ENCODE measurements around the gene DTNBP1. TPM values are rescaled to one million over a fixed set of nuclear protein-coding genes. Genes with fewer than 3 reads are reported as not detected.

Gene DTNBP1
- total RNA-seq (10 to 100 TPM; 21.8 to 22.6 TPM), polyA plus RNA-seq (ENCODE audit: insufficient read depth, low read depth, low replicate concordance) (25.4 TPM)
- long read RNA-seq, donor 1, transcript DTNBP1-202 (10 exons, 1,403 nt), result major isoform, 7 of 13 reads
- long read RNA-seq, donor 1, partial matches to known transcripts, result 0 of 13 reads
- long read RNA-seq, donor 1, other reads (novel, unspliced or antisense), result 5 of 13 reads
- long read RNA-seq, donor 2, partial matches to known transcripts, result 0 of 3 reads
- long read RNA-seq, donor 2, other reads (novel, unspliced or antisense), result 0 of 3 reads

DNA sequence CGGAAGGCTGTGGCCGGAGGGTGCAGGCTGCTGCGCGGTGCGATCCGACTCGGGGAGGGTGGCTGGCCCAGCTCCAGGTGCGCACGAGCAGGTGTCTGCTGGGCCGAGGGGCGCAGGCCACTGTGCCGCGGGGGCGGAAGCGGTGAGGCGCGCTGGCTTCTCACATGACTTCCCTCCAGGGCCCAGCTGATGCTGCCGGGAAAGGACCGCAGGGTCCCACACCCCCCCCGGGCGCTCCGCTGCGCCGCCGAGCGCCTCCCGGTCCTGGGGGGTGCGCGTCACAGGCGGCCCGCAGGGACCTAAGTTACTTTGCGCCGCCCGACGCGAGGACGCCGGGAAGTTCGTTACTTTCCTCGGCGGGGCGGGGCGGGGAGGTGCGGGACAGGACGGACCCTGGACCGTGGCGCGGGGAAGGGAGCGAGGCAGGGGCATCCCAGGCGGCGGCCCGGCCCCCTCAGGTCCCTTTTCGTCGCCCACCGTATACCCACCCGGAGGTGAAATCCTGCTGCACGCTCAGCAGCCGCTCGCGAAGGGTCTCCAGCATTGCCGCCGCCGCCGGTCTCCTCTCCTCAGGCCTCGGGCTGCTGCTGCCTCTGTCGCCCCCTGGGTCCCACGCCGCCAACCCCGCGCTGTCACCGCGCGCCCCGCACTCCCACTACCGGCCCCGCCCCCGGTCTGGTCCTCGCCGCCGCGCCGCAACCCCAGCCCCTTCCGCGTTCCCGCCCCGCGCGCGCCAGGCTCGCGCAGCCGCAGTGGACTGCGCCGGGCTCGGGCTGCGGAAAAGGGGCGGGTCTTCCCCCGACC lies at the start of gene DTNBP1:
DTNBP1 (minus strand) TSS at position 703 of the 804 bp plus-strand sequence; CDS start at position 544, 159 bp downstream.
- WGBS, 2 donors, result 0 to 1% methylated on average over 7 to 93 of the region's 98 CpGs
- Histone ChIP-seq H3K27ac (peak within 1 kb of the TSS; percentile 23 to 81), H3K9me3 (no peaks in the 10 kb centered on the region), H3K4me3 (peak within 1 kb of the TSS; percentile 80 to 83), H3K4me1 (peaks cover 5% of the 10 kb centered on the region), H3K27me3 (no peaks in the 10 kb centered on the region), H3K36me3 (ENCODE audit: low read depth, missing control alignments) (no peaks in the 10 kb centered on the region)
- no peak for TF ChIP-seq POLR2A (IDR thresholded peaks at IDR 0.05)
- TF ChIP-seq, protein P1, sequence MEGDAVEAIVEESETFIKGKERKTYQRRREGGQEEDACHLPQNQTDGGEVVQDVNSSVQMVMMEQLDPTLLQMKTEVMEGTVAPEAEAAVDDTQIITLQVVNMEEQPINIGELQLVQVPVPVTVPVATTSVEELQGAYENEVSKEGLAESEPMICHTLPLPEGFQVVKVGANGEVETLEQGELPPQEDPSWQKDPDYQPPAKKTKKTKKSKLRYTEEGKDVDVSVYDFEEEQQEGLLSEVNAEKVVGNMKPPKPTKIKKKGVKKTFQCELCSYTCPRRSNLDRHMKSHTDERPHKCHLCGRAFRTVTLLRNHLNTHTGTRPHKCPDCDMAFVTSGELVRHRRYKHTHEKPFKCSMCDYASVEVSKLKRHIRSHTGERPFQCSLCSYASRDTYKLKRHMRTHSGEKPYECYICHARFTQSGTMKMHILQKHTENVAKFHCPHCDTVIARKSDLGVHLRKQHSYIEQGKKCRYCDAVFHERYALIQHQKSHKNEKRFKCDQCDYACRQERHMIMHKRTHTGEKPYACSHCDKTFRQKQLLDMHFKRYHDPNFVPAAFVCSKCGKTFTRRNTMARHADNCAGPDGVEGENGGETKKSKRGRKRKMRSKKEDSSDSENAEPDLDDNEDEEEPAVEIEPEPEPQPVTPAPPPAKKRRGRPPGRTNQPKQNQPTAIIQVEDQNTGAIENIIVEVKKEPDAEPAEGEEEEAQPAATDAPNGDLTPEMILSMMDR (IDR thresholded peaks at IDR 0.05), result no peak
- DNase-seq, result peak; percentile 89
- intact Hi-C loops (cut with DNase I; ENCODE audit: low total_unique reads), result no loop called here

DNA sequence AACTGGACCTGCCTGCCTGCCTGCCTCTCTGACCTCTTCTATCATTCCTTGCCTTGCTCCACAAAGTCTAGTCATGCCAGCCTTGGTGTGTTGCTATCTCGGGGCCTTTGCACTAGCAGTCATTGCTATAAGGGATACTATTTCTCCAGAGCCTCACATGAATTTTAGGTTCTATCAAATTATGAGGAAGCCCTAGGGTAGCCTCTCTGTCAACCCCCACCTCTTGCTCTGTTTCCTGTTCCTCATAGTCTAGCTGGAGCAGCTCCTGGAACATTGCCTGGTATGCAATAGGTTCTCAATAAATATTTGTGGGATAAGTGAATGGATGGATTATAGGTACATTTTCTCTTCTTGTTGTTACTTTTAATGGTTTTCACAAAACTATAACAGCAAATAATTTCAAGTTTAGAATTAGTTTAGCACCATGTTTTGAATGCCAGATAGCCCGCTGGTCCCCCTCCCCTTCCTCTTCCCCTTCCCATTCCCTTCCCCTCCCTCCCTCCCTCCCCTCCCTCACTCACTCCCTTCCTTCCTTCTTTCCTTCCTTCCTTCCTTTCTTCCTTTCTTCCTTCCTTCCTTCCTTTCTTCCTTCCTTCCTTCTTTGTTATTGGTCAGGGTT lies 46.9 kb upstream of the DTNBP1 start:
- no peak for DNase-seq
- 93 to 95% methylated on average over 2 of the region's 2 CpGs for WGBS, 2 donors
- TF ChIP-seq, protein P1 (IDR thresholded peaks at IDR 0.05), result no peak
- no peak for TF ChIP-seq POLR2A (IDR thresholded peaks at IDR 0.05)
- Histone ChIP-seq H3K27ac (no peak overlapping the region), H3K27me3 (no peaks in the 10 kb centered on the region), H3K9me3 (no peaks in the 10 kb centered on the region), H3K36me3 (ENCODE audit: low read depth, missing control alignments) (no peaks in the 10 kb centered on the region), H3K4me3 (no peak overlapping the region), H3K4me1 (no peaks in the 10 kb centered on the region)
- intact Hi-C loops (cut with DNase I; ENCODE audit: low total_unique reads), result no loop called here

DNA sequence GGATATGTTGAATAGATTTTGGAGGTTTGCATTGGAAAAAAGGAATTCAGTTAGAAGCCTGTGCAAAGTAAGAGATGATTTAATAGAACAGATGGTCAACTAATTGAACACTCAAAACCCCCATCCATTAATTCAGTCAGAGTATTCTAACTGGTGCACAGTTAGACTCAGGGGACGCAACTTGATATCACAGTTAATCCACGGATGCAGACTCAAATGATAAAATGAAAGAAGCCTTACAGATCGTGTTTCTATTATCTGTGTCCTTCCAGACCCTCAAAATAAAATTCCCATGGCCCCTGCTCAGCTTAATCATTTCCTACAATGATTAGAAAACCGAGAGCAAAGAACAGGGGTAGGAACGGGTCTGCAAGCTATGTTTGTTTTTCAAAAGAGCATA lies 45.4 kb upstream of the DTNBP1 start:
- TF ChIP-seq POLR2A (IDR thresholded peaks at IDR 0.05), result no peak
- Histone ChIP-seq H3K27ac (no peak overlapping the region), H3K4me3 (no peak overlapping the region), H3K4me1 (no peaks in the 10 kb centered on the region), H3K27me3 (no peaks in the 10 kb centered on the region), H3K36me3 (ENCODE audit: low read depth, missing control alignments) (no peaks in the 10 kb centered on the region), H3K9me3 (no peaks in the 10 kb centered on the region)
- WGBS, 2 donors, result 74 to 81% methylated on average over 5 of the region's 5 CpGs
- intact Hi-C loops (cut with DNase I; ENCODE audit: low total_unique reads), result no loop called here
- DNase-seq, result no peak

DNA sequence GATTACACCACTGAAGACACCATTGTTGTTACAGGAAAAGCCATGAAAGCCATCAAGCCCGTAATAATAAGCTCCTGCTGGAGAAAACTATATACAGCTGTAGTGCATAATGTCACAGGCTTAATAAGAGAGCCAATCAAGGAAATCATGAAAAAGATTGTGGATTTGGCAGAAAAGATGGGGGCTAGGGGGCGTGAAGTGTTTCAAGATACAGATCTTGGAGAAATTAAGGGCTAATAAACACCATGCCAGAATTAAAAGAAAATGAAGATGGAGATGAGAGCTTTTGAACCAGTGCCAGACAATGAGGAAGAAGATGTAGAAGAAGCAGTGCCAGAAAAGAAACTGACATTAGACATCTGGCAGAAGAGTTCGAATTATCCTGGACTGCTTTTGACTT lies 43.2 kb upstream of the DTNBP1 start:
- Histone ChIP-seq H3K27me3 (no peaks in the 10 kb centered on the region), H3K9me3 (no peaks in the 10 kb centered on the region), H3K27ac (no peak overlapping the region), H3K4me1 (no peaks in the 10 kb centered on the region), H3K36me3 (ENCODE audit: low read depth, missing control alignments) (no peaks in the 10 kb centered on the region), H3K4me3 (no peak overlapping the region)
- WGBS, 2 donors, result 37 to 63% methylated on average over 3 of the region's 3 CpGs
- DNase-seq, result no peak
- TF ChIP-seq POLR2A (IDR thresholded peaks at IDR 0.05), result no peak
- TF ChIP-seq, protein P1 (IDR thresholded peaks at IDR 0.05), result no peak
- intact Hi-C loops (cut with DNase I; ENCODE audit: low total_unique reads), result no loop called here

GRCh38 chr6:15698471-15698870 lies 35.6 kb upstream of the DTNBP1 start:
- no peak for DNase-seq
- H3K27me3 ChIP-seq, result no peaks in the 10 kb centered on the region
- H3K4me1 ChIP-seq, result no peaks in the 10 kb centered on the region
- WGBS, 2 donors, result 65 to 80% methylated on average over 1 of the region's 1 CpG
- H3K9me3 ChIP-seq, result no peaks in the 10 kb centered on the region
- no peak overlapping the region for H3K27ac ChIP-seq
- no peak for TF ChIP-seq POLR2A (IDR thresholded peaks at IDR 0.05)
- TF ChIP-seq, protein P1 (IDR thresholded peaks at IDR 0.05), result no peak
- intact Hi-C loops (cut with DNase I; ENCODE audit: low total_unique reads), result no loop called here
- no peaks in the 10 kb centered on the region for H3K36me3 ChIP-seq (ENCODE audit: low read depth, missing control alignments)
- no peak overlapping the region for H3K4me3 ChIP-seq

All from testis (tissue), 5 donors.